ENCODE measurements around the gene EXOC4.
"Not testable (repeated sequence)": the region's sequence is repeated elsewhere in the genome, so short reads cannot be mapped to it uniquely, and the experiment has no call there.

The EXOC4 gene

GRCh38 chr7:133978502-133979295 lies 725.8 kb downstream of the EXOC4 start:
- Histone ChIP-seq H3K79me2 (ENCODE audit: control insufficient read depth, insufficient read depth, low read length, unreplicated experiment) (no peaks in the 10 kb centered on the region), H3K4me1 (ENCODE audit: control insufficient read depth, insufficient read depth, low read length, unreplicated experiment) (no peaks in the 10 kb centered on the region), H3K27ac (ENCODE audit: low read depth, low read length) (no peak overlapping the region), H3K36me3 (ENCODE audit: insufficient read depth, low read length) (no peaks in the 10 kb centered on the region), H3K27me3 (ENCODE audit: insufficient read depth, low read length) (no peaks in the 10 kb centered on the region), H3K4me3 (ENCODE audit: low read depth, low read length) (no peak overlapping the region), H2AFZ (ENCODE audit: low read length, unreplicated experiment) (no peak overlapping the region)

- Histone ChIP-seq H3K4me3 (ENCODE audit: low read depth, low read length) (no peak overlapping the region), H2AFZ (ENCODE audit: low read length, unreplicated experiment) (no peak overlapping the region), H3K4me1 (ENCODE audit: control insufficient read depth, insufficient read depth, low read length, unreplicated experiment) (no peaks in the 10 kb centered on the region), H3K27ac (ENCODE audit: low read depth, low read length) (no peak overlapping the region), H3K79me2 (ENCODE audit: control insufficient read depth, insufficient read depth, low read length, unreplicated experiment) (no peaks in the 10 kb centered on the region), H3K36me3 (ENCODE audit: insufficient read depth, low read length) (no peaks in the 10 kb centered on the region), H3K27me3 (ENCODE audit: insufficient read depth, low read length) (no peaks in the 10 kb centered on the region)
Observed at GRCh38 chr7:133980804-133981203, 727.9 kb downstream of the EXOC4 start.

- Histone ChIP-seq H2AFZ (ENCODE audit: low read length, unreplicated experiment) (no peak overlapping the region), H3K4me1 (ENCODE audit: control insufficient read depth, insufficient read depth, low read length, unreplicated experiment) (no peaks in the 10 kb centered on the region), H3K27ac (ENCODE audit: low read depth, low read length) (no peak overlapping the region), H3K79me2 (ENCODE audit: control insufficient read depth, insufficient read depth, low read length, unreplicated experiment) (no peaks in the 10 kb centered on the region), H3K36me3 (ENCODE audit: insufficient read depth, low read length) (no peaks in the 10 kb centered on the region), H3K27me3 (ENCODE audit: insufficient read depth, low read length) (no peaks in the 10 kb centered on the region), H3K4me3 (ENCODE audit: low read depth, low read length) (no peak overlapping the region)
Observed at GRCh38 chr7:133983685-133984419, 731.0 kb downstream of the EXOC4 start.

GRCh38 chr7:133985300-133985699 lies 732.4 kb downstream of the EXOC4 start:
- H3K27ac ChIP-seq (ENCODE audit: low read depth, low read length): no peak overlapping the region
- H2AFZ ChIP-seq (ENCODE audit: low read length, unreplicated experiment): no peak overlapping the region
- H3K36me3 ChIP-seq (ENCODE audit: insufficient read depth, low read length): no peaks in the 10 kb centered on the region

GRCh38 chr7:133987582-133987981 lies 734.7 kb downstream of the EXOC4 start:
- H3K27me3 ChIP-seq (ENCODE audit: insufficient read depth, low read length): no peaks in the 10 kb centered on the region
- H3K4me1 ChIP-seq (ENCODE audit: control insufficient read depth, insufficient read depth, low read length, unreplicated experiment): no peaks in the 10 kb centered on the region

More at GRCh38 chr7:133985300-133985699, 732.4 kb downstream of the EXOC4 start:
- H3K27me3 ChIP-seq (ENCODE audit: insufficient read depth, low read length): no peaks in the 10 kb centered on the region
- no peaks in the 10 kb centered on the region for H3K4me1 ChIP-seq (ENCODE audit: control insufficient read depth, insufficient read depth, low read length, unreplicated experiment)
- no peaks in the 10 kb centered on the region for H3K79me2 ChIP-seq (ENCODE audit: control insufficient read depth, insufficient read depth, low read length, unreplicated experiment)
- no peak overlapping the region for H3K4me3 ChIP-seq (ENCODE audit: low read depth, low read length)

GRCh38 chr7:133993547-133993946 lies 740.7 kb downstream of the EXOC4 start:
- Histone ChIP-seq H3K4me1 (ENCODE audit: control insufficient read depth, insufficient read depth, low read length, unreplicated experiment) (no peaks in the 10 kb centered on the region), H3K36me3 (ENCODE audit: insufficient read depth, low read length) (no peaks in the 10 kb centered on the region), H3K79me2 (ENCODE audit: control insufficient read depth, insufficient read depth, low read length, unreplicated experiment) (no peaks in the 10 kb centered on the region), H3K27ac (ENCODE audit: low read depth, low read length) (no peak overlapping the region), H3K4me3 (ENCODE audit: low read depth, low read length) (no peak overlapping the region), H2AFZ (ENCODE audit: low read length, unreplicated experiment) (no peak overlapping the region), H3K27me3 (ENCODE audit: insufficient read depth, low read length) (no peaks in the 10 kb centered on the region)

More at GRCh38 chr7:133987582-133987981, 734.7 kb downstream of the EXOC4 start:
- Histone ChIP-seq H3K4me3 (ENCODE audit: low read depth, low read length) (no peak overlapping the region), H3K36me3 (ENCODE audit: insufficient read depth, low read length) (no peaks in the 10 kb centered on the region), H3K79me2 (ENCODE audit: control insufficient read depth, insufficient read depth, low read length, unreplicated experiment) (no peaks in the 10 kb centered on the region), H2AFZ (ENCODE audit: low read length, unreplicated experiment) (no peak overlapping the region), H3K27ac (ENCODE audit: low read depth, low read length) (no peak overlapping the region)

- H3K36me3 ChIP-seq (ENCODE audit: insufficient read depth, low read length); H3K27ac ChIP-seq (ENCODE audit: low read depth, low read length); H3K79me2 ChIP-seq (ENCODE audit: control insufficient read depth, insufficient read depth, low read length, unreplicated experiment); H3K4me3 ChIP-seq (ENCODE audit: low read depth, low read length); H3K27me3 ChIP-seq (ENCODE audit: insufficient read depth, low read length); H2AFZ ChIP-seq (ENCODE audit: low read length, unreplicated experiment); H3K4me1 ChIP-seq (ENCODE audit: control insufficient read depth, insufficient read depth, low read length, unreplicated experiment): not testable (repeated sequence)
Observed at GRCh38 chr7:133994100-133994499, 741.2 kb downstream of the EXOC4 start.

- Histone ChIP-seq H3K27ac (ENCODE audit: low read depth, low read length) (no peak overlapping the region), H3K79me2 (ENCODE audit: control insufficient read depth, insufficient read depth, low read length, unreplicated experiment) (no peaks in the 10 kb centered on the region), H2AFZ (ENCODE audit: low read length, unreplicated experiment) (no peak overlapping the region), H3K4me1 (ENCODE audit: control insufficient read depth, insufficient read depth, low read length, unreplicated experiment) (no peaks in the 10 kb centered on the region), H3K4me3 (ENCODE audit: low read depth, low read length) (no peak overlapping the region), H3K36me3 (ENCODE audit: insufficient read depth, low read length) (no peaks in the 10 kb centered on the region), H3K27me3 (ENCODE audit: insufficient read depth, low read length) (no peaks in the 10 kb centered on the region)
Observed at GRCh38 chr7:133997463-133997862, 744.6 kb downstream of the EXOC4 start.

GRCh38 chr7:133999178-133999577 lies 746.3 kb downstream of the EXOC4 start:
- H3K27ac ChIP-seq (ENCODE audit: low read depth, low read length): no peak overlapping the region
- no peak overlapping the region for H3K4me3 ChIP-seq (ENCODE audit: low read depth, low read length)
- H2AFZ ChIP-seq (ENCODE audit: low read length, unreplicated experiment): no peak overlapping the region
- H3K79me2 ChIP-seq (ENCODE audit: control insufficient read depth, insufficient read depth, low read length, unreplicated experiment): no peaks in the 10 kb centered on the region
- no peaks in the 10 kb centered on the region for H3K4me1 ChIP-seq (ENCODE audit: control insufficient read depth, insufficient read depth, low read length, unreplicated experiment)
- H3K36me3 ChIP-seq (ENCODE audit: insufficient read depth, low read length): no peaks in the 10 kb centered on the region
- no peaks in the 10 kb centered on the region for H3K27me3 ChIP-seq (ENCODE audit: insufficient read depth, low read length)

- Histone ChIP-seq H3K27me3 (ENCODE audit: insufficient read depth, low read length) (no peaks in the 10 kb centered on the region), H3K27ac (ENCODE audit: low read depth, low read length) (no peak overlapping the region), H3K4me3 (ENCODE audit: low read depth, low read length) (no peak overlapping the region), H2AFZ (ENCODE audit: low read length, unreplicated experiment) (no peak overlapping the region), H3K4me1 (ENCODE audit: control insufficient read depth, insufficient read depth, low read length, unreplicated experiment) (no peaks in the 10 kb centered on the region), H3K79me2 (ENCODE audit: control insufficient read depth, insufficient read depth, low read length, unreplicated experiment) (no peaks in the 10 kb centered on the region), H3K36me3 (ENCODE audit: insufficient read depth, low read length) (no peaks in the 10 kb centered on the region)
Observed at GRCh38 chr7:134004829-134005505, 752.1 kb downstream of the EXOC4 start.

All from ACC112 (cell line).